Measurements from ENCODE around the gene ATP5IF1. TPM values are rescaled to one million over a fixed set of nuclear protein-coding genes. Genes with fewer than 3 reads are reported as not detected.

ATP5IF1 gene
- total and polyA plus RNA-seq, 9 of the 15 experiments (the other 6 are each of a cell fraction or from before 2014, with no cell fraction given), result 292 to 1,422 (median 388) TPM

- TF ChIP-seq POLR2G (IDR thresholded peaks at IDR 0.05; ENCODE audit: low read depth, low read length) (peak; percentile 84), ZNF75A (CRISPR knock-in tag; IDR thresholded peaks at IDR 0.05) (no peak), TOE1 (IDR thresholded peaks at IDR 0.05; ENCODE audit: borderline replicate concordance) (no peak), TOE1 (CRISPR knock-in tag; IDR thresholded peaks at IDR 0.05; ENCODE audit: borderline replicate concordance, low read depth) (0 out of 2 replicates have a peak, but pooled peaks have one; percentile 4), NFIC (IDR thresholded peaks at IDR 0.05) (peak; percentile 48; the same call in 1 of the 2 replicates), TFAM (CRISPR knock-in tag; conservative IDR thresholded peaks at IDR 0.05) (no peak), ATF3 (IDR thresholded peaks at IDR 0.05) (0 out of 2 replicates have a peak, but pooled peaks have one; percentile 19), ATF3 (CRISPR knock-in tag; conservative IDR thresholded peaks at IDR 0.05) (no peak), CCNT2 (IDR thresholded peaks at IDR 0.05; ENCODE audit: borderline replicate concordance, extremely low read depth, insufficient read length, low read depth, low read length) (peak; percentile 24), HNRNPK (IDR thresholded peaks at IDR 0.05; ENCODE audit: low read depth, low read length, poor library complexity, severe bottlenecking) (peak; percentile 95), XRCC5 (IDR thresholded peaks at IDR 0.05; ENCODE audit: low read depth, low read length) (0 out of 2 replicates have a peak, but pooled peaks have one; percentile 6), ZNF740 (CRISPR knock-in tag; IDR thresholded peaks at IDR 0.05) (0 out of 2 replicates have a peak, but pooled peaks have one; percentile 33), ZNF740 (tag; IDR thresholded peaks at IDR 0.05) (peak in 1 of 2 experiments; percentile 38; a peak in 1 of 4 replicates), PCBP1 (IDR thresholded peaks at IDR 0.05; ENCODE audit: low read depth, low read length, poor library complexity, severe bottlenecking) (peak; percentile 99), MLLT1 (IDR thresholded peaks at IDR 0.05) (0 out of 4 replicates have a peak, but pooled peaks of 1 of the 2 experiments have one; percentile 0), ZNF224 (CRISPR knock-in tag; IDR thresholded peaks at IDR 0.05) (0 out of 2 replicates have a peak, but pooled peaks have one; percentile 8), ZNF146 (CRISPR knock-in tag; IDR thresholded peaks at IDR 0.05; ENCODE audit: unreplicated experiment) (no peak), ZNF263 (CRISPR knock-in tag; IDR thresholded peaks at IDR 0.05; ENCODE audit: borderline replicate concordance) (peak; percentile 8; the same call in 1 of the 2 replicates), NCOA2 (IDR thresholded peaks at IDR 0.05; ENCODE audit: partially characterized antibody in 2 of 2) (no peak)
- TF ChIP-seq, protein P1, sequence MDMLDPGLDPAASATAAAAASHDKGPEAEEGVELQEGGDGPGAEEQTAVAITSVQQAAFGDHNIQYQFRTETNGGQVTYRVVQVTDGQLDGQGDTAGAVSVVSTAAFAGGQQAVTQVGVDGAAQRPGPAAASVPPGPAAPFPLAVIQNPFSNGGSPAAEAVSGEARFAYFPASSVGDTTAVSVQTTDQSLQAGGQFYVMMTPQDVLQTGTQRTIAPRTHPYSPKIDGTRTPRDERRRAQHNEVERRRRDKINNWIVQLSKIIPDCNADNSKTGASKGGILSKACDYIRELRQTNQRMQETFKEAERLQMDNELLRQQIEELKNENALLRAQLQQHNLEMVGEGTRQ (CRISPR knock-in tag; IDR thresholded peaks at IDR 0.05), result no peak
- TF ChIP-seq, protein P2, sequence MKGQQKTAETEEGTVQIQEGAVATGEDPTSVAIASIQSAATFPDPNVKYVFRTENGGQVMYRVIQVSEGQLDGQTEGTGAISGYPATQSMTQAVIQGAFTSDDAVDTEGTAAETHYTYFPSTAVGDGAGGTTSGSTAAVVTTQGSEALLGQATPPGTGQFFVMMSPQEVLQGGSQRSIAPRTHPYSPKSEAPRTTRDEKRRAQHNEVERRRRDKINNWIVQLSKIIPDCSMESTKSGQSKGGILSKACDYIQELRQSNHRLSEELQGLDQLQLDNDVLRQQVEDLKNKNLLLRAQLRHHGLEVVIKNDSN (CRISPR knock-in tag; IDR thresholded peaks at IDR 0.05), result no peak
These were observed 24.2 kb downstream of the ATP5IF1 start (continued) for GRCh38 chr1:28259934-28260802.

Data from K562 (cell line).